Smooth muscle cell (in vitro differentiated cells): ENCODE results near the gene CRHR1. TPM values are rescaled to one million over a fixed set of nuclear protein-coding genes. Genes with fewer than 3 reads are reported as not detected.

Experiments used
- DNase-seq: peaks from one replicate; lab custom pipeline; 2025; ENCODE audit not compliant: unreplicated experiment; lab: John Stamatoyannopoulos, UW
- H2AFZ ChIP-seq: fragments of 200-600 bp; sonication (generic); 2 replicates; pipeline ENCODE4 v1.6.0; 2016; ENCODE audit warnings: antibody characterized with exemption, low read depth, mild to moderate bottlenecking
- H3F3A ChIP-seq: fragments of 200-600 bp; sonication (generic); 2 replicates; pipeline ENCODE4 v1.6.0; 2017; ENCODE audit warnings: antibody characterized with exemption, low read depth
- H3K27ac ChIP-seq: fragments of 200-600 bp; sonication (generic); 2 replicates; pipeline ENCODE4 v1.5.1; 2016; ENCODE audit warnings: low read depth, mild to moderate bottlenecking
- H3K27me3 ChIP-seq: fragments of 200-600 bp; sonication (generic); 2 replicates; pipeline ENCODE4 v1.6.1; 2016; ENCODE audit warnings: low read depth, mild to moderate bottlenecking
- H3K36me3 ChIP-seq: fragments of 200-600 bp; sonication (generic); 2 replicates; pipeline ENCODE4 v1.5.1; 2016; ENCODE audit warnings: low read depth
- H3K4me1 ChIP-seq: fragments of 200-600 bp; sonication (generic); 2 replicates; pipeline ENCODE4 v1.5.1; 2016; ENCODE audit warnings: low read depth
- H3K4me2 ChIP-seq: fragments of 200-600 bp; sonication (generic); 2 replicates; pipeline ENCODE4 v1.6.0; 2016; ENCODE audit warnings: mild to moderate bottlenecking
- H3K4me3 ChIP-seq: fragments of 200-600 bp; sonication (generic); 2 replicates; pipeline ENCODE4 v1.5.1; 2016; ENCODE audit warnings: mild to moderate bottlenecking
- H3K79me2 ChIP-seq: fragments of 200-600 bp; sonication (generic); 2 replicates; pipeline ENCODE4 v1.6.0; 2016; ENCODE audit warnings: low read depth, mild to moderate bottlenecking
- H3K9ac ChIP-seq: fragments of 200-600 bp; sonication (generic); 2 replicates; pipeline ENCODE4 v1.6.0; 2016; ENCODE audit warnings: low read depth
- H3K9me3 ChIP-seq: fragments of 200-600 bp; sonication (generic); replicated peaks from 2 replicates; pipeline ENCODE4 v1.5.1; 2016; ENCODE audit warnings: low read depth
- H4K20me1 ChIP-seq: fragments of 200-600 bp; sonication (generic); 2 replicates; pipeline ENCODE4 v1.6.0; 2016; ENCODE audit warnings: low read depth
- CTCF ChIP-seq: fragments of 200-600 bp; sonication (generic); IDR thresholded peaks from 2 replicates; pipeline ENCODE4 v1.5.1; 2017; ENCODE audit warnings: borderline replicate concordance, mild to moderate bottlenecking, antibody characterized with exemption; ENCODE audit not compliant: insufficient read depth, poor library complexity, severe bottlenecking
- WGBS: methylation state at CpG from one replicate; pipeline ENCODE4 v1.1.7; 2016; ENCODE audit warnings: low lambda C conversion rate; 5-methylcytosine and 5-hydroxymethylcytosine counted together
- polyA plus RNA-seq: library from polyadenylated mRNA; unstranded; fragments of >200 nt; fragmentation: Nextera tagmentation; extraction: Ambion mirVana; gene quantifications from 2 replicates; pipeline ENCODE4 v1.2.1, GENCODE V29; 2016
- total RNA-seq: library from RNA; depleted of rRNA; stranded (reverse); fragments of >200 nt; gene quantifications from 2 replicates; pipeline ENCODE4 v1.2.3, GENCODE V29; 2014

Gene CRHR1
- total and polyA plus RNA-seq, 2 experiments from 2014 or later: 0.09 TPM; not detected in 1

- Histone ChIP-seq H3K4me2 (no peak overlapping the region), H3K36me3 (no peaks in the 10 kb centered on the region), H3K79me2 (no peaks in the 10 kb centered on the region), H3K4me3 (no peak overlapping the region), H3K27me3 (peaks cover 7% of the 10 kb centered on the region), H2AFZ (no peak overlapping the region), H3F3A (no peaks in the 10 kb centered on the region), H4K20me1 (no peaks in the 10 kb centered on the region), H3K4me1 (no peaks in the 10 kb centered on the region), H3K9me3 (no peaks in the 10 kb centered on the region), H3K27ac (no peak overlapping the region), H3K9ac (no peak overlapping the region)
- no peak for DNase-seq
- WGBS: 88% methylated on average over 13 of the region's 15 CpGs
- TF ChIP-seq CTCF: no peak
These were observed 64.9 kb downstream of the CRHR1 start for GRCh38 chr17:45848868-45849535.

- Histone ChIP-seq H3K4me1 (no peaks in the 10 kb centered on the region), H3K27me3 (peaks cover 7% of the 10 kb centered on the region), H4K20me1 (no peaks in the 10 kb centered on the region), H3K79me2 (no peaks in the 10 kb centered on the region), H3K9ac (no peak overlapping the region), H3K4me3 (no peak overlapping the region), H3K27ac (no peak overlapping the region), H2AFZ (no peak overlapping the region), H3K4me2 (no peak overlapping the region), H3K9me3 (no peaks in the 10 kb centered on the region), H3K36me3 (no peaks in the 10 kb centered on the region), H3F3A (no peaks in the 10 kb centered on the region)
- 79% methylated on average over 7 of the region's 7 CpGs for WGBS
- DNase-seq: no peak
- TF ChIP-seq CTCF: no peak
These were observed 65.4 kb downstream of the CRHR1 start for GRCh38 chr17:45849536-45849990.

GRCh38 chr17:45850011-45850410, 65.9 kb downstream of the CRHR1 start:
- Histone ChIP-seq H3K4me3 (no peak overlapping the region), H3K9ac (no peak overlapping the region), H3K27me3 (peaks cover 7% of the 10 kb centered on the region), H3K9me3 (no peaks in the 10 kb centered on the region), H2AFZ (no peak overlapping the region), H3F3A (no peaks in the 10 kb centered on the region), H3K27ac (no peak overlapping the region), H3K4me2 (no peak overlapping the region), H3K4me1 (no peaks in the 10 kb centered on the region), H4K20me1 (no peaks in the 10 kb centered on the region), H3K36me3 (no peaks in the 10 kb centered on the region), H3K79me2 (no peaks in the 10 kb centered on the region)
- TF ChIP-seq CTCF: no peak
- DNase-seq: no peak
- 93% methylated on average over 4 of the region's 4 CpGs for WGBS

GRCh38 chr17:45850468-45850867, 66.3 kb downstream of the CRHR1 start:
- no peak overlapping the region for H3K27ac ChIP-seq
- peaks cover 7% of the 10 kb centered on the region for H3K27me3 ChIP-seq
- H3K9ac ChIP-seq: no peak overlapping the region

More at GRCh38 chr17:45850468-45850867, 66.3 kb downstream of the CRHR1 start:
- Histone ChIP-seq H3F3A (no peaks in the 10 kb centered on the region), H3K4me3 (no peak overlapping the region), H3K4me2 (no peak overlapping the region), H4K20me1 (no peaks in the 10 kb centered on the region), H3K36me3 (no peaks in the 10 kb centered on the region), H3K4me1 (no peaks in the 10 kb centered on the region), H3K9me3 (no peaks in the 10 kb centered on the region), H3K79me2 (no peaks in the 10 kb centered on the region), H2AFZ (no peak overlapping the region)
- TF ChIP-seq CTCF: no peak
- WGBS: 90% methylated on average over 5 of the region's 5 CpGs
- no peak for DNase-seq
